HepG2 (cell line): ENCODE measurements around the gene COA3. TPM values are rescaled to one million over a fixed set of nuclear protein-coding genes. Genes with fewer than 3 reads are reported as not detected.
A peak's percentile ranks its signal among the peaks of the same experiment; 100 is the strongest.

Experiments
- ATAC-seq: fragments of 200-7000 bp; cut with Tn5 transposase; 3 replicates; pipeline ENCODE4 v1.9.1; 2020; ENCODE audit warnings: mild to moderate bottlenecking, moderate library complexity
- BruUV-seq: library from RNA; stranded (reverse); fragments of 400-500 nt; replicated peaks from 2 replicates; lab custom pipeline; 2021; lab: Mats Ljungman, UMichigan
- CTCF ChIA-PET: fragments of 300-600 bp; formaldehyde crosslinking; extraction: SDS; loops from one replicate; lab custom pipeline; 2021; ENCODE audit warnings: low total read pairs, inconsistent platforms, low intra/inter-chr PET ratio; lab: Yijun Ruan, JAX
- POLR2A ChIA-PET: fragments of 350-600 bp; sonication (Branson Sonifier 250); formaldehyde crosslinking; loops from one replicate; lab custom pipeline; 2020; ENCODE audit warnings: antibody characterized with exemption, inconsistent platforms; lab: Yijun Ruan, JAX
- DNase-seq: peaks from one replicate; pipeline ENCODE4 v3.0.0-alpha.2; 2015; ENCODE audit warnings: low spot score
- FAIRE-seq: peaks from 3 replicates; lab custom pipeline; 2011; peaks lifted over from hg19 to GRCh38; lab: Jason Lieb, UNC
- H2AFZ ChIP-seq: one replicate; pipeline ENCODE4 v1.6.1; 2011; ENCODE audit warnings: low read length, inconsistent platforms
- H3K27ac ChIP-seq: fragments of 300-600 bp; 3 replicates; pipeline ENCODE4 v1.8.0; 2011; ENCODE audit warnings: mixed run types, mild to moderate bottlenecking, mixed read lengths, low read length, inconsistent platforms; ENCODE audit not compliant: insufficient read depth; ENCODE audit errors: extremely low read length
- H3K27me3 ChIP-seq, 2 experiments: fragments of 200-600 bp in 1 of 2; 2 replicates in 1 of 2; 3 replicates in 1 of 2; pipeline versions ENCODE4 v1.6.0 to v1.8.0; 2011; ENCODE audit warnings: low read length in 2 of 2, mild to moderate bottlenecking in 2 of 2, moderate library complexity in 2 of 2, inconsistent platforms in 1 of 2; ENCODE audit not compliant: insufficient read depth in 2 of 2, control insufficient read depth in 1 of 2
- H3K36me3 ChIP-seq, 2 experiments: fragments of 200-600 bp in 1 of 2; replicated peaks in 1 of 2; 2 replicates in 1 of 2; 3 replicates in 1 of 2; pipeline versions ENCODE4 v1.5.1 to v1.8.0; 2011; ENCODE audit warnings: low read length in 2 of 2, inconsistent platforms in 1 of 2; ENCODE audit not compliant: insufficient read depth in 2 of 2, control insufficient read depth in 1 of 2
- H3K4me1 ChIP-seq: 2 replicates; pipeline ENCODE4 v1.5.1; 2012; ENCODE audit warnings: low read length, inconsistent platforms; ENCODE audit not compliant: insufficient read depth
- H3K4me2 ChIP-seq: 2 replicates; pipeline ENCODE4 v1.6.0; 2011; ENCODE audit warnings: low read depth, low read length, inconsistent platforms
- H3K4me3 ChIP-seq, 3 experiments: fragments of 200-600 bp in 1 of 3; sonication (generic), shearing (Covaris generic) in 1 of 3; replicated peaks in 1 of 3; 2 replicates each; pipeline ENCODE4 v1.5.1; 2011 to 2016; ENCODE audit warnings: low read length in 3 of 3, inconsistent platforms in 2 of 3, low read depth in 2 of 3, mild to moderate bottlenecking in 2 of 3, control low read depth in 1 of 3, mixed read lengths in 1 of 3; ENCODE audit not compliant: insufficient read depth in 1 of 3
- H3K79me2 ChIP-seq: one replicate; pipeline ENCODE4 v1.6.1; 2011; ENCODE audit warnings: low read length, inconsistent platforms; ENCODE audit not compliant: insufficient read depth
- H3K9ac ChIP-seq: 2 replicates; pipeline ENCODE4 v1.6.0; 2011; ENCODE audit warnings: mild to moderate bottlenecking, low read depth, low read length, inconsistent platforms; ENCODE audit not compliant: insufficient read depth
- H3K9me3 ChIP-seq: 2 replicates; pipeline ENCODE4 v1.5.1; 2012; ENCODE audit warnings: mild to moderate bottlenecking, low read length
- H4K20me1 ChIP-seq: 2 replicates; pipeline ENCODE4 v1.6.0; 2011; ENCODE audit warnings: inconsistent platforms, mild to moderate bottlenecking, low read length, moderate library complexity; ENCODE audit not compliant: insufficient read depth
- CCAR2 ChIP-seq: fragments of 200-400 bp; formaldehyde crosslinking; optimal IDR thresholded peaks from 2 replicates; pipeline ENCODE3; 2018; ENCODE audit warnings: low read depth, mild to moderate bottlenecking, low read length, moderate library complexity
- CEBPB ChIP-seq: IDR thresholded peaks from 2 replicates; pipeline ENCODE4 v1.6.1; 2011; ENCODE audit warnings: low read depth, low read length, improper control_type of control experiment, borderline replicate concordance
- DPF2 ChIP-seq: sonication (generic); formaldehyde crosslinking; IDR thresholded peaks from 2 replicates; pipeline ENCODE4 v1.4.0; 2020; ENCODE audit warnings: mild to moderate bottlenecking, low read depth, missing genetic modification reagents, borderline replicate concordance
- FOXP1 ChIP-seq, 2 experiments: fragments of 450-650 bp in 1 of 2; IDR thresholded peaks; 2 replicates each; pipeline ENCODE4 v1.6.1; 2017 to 2018; ENCODE audit warnings: antibody characterized with exemption in 1 of 2
- HNF4A ChIP-seq: sonication (generic); formaldehyde crosslinking; IDR thresholded peaks from 2 replicates; pipeline ENCODE4 v1.4.0; 2020; ENCODE audit warnings: missing genetic modification reagents
- KAT8 ChIP-seq: IDR thresholded peaks from 2 replicates; pipeline ENCODE4 v1.6.1; 2016; ENCODE audit warnings: missing genetic modification reagents, missing compliant biosample characterization
- LCORL ChIP-seq, 2 experiments: fragments of 450-650 bp in 1 of 2; sonication (generic) in 1 of 2; formaldehyde crosslinking in 1 of 2; IDR thresholded peaks; 2 replicates each; pipeline versions ENCODE4 v1.5.0 to v1.6.1; 2017 to 2020; ENCODE audit warnings: antibody characterized with exemption in 1 of 2, missing genetic modification reagents in 1 of 2
- MED1 ChIP-seq: sonication (generic); formaldehyde crosslinking; IDR thresholded peaks from 2 replicates; pipeline ENCODE4 v1.4.0; 2020; ENCODE audit warnings: missing genetic modification reagents
- RAD51 ChIP-seq: fragments of 450-650 bp; IDR thresholded peaks from 2 replicates; pipeline ENCODE4 v1.6.1; 2016; ENCODE audit warnings: borderline replicate concordance
- RFXANK ChIP-seq: IDR thresholded peaks from 2 replicates; pipeline ENCODE4 v1.6.1; 2016
- SALL1 ChIP-seq: sonication (generic); formaldehyde crosslinking; IDR thresholded peaks from 2 replicates; pipeline ENCODE4 v1.8.0; 2022; ENCODE audit warnings: mild to moderate bottlenecking, missing genetic modification reagents
- SP5 ChIP-seq: IDR thresholded peaks from 2 replicates; pipeline ENCODE4 v1.6.1; 2016; ENCODE audit warnings: low read depth, borderline replicate concordance
- TBP ChIP-seq: sonication (generic); formaldehyde crosslinking; IDR thresholded peaks from 2 replicates; pipeline ENCODE4 v1.5.0; 2020; ENCODE audit warnings: missing genetic modification reagents
- TEAD3 ChIP-seq: optimal IDR thresholded peaks from 2 replicates; pipeline ENCODE3; 2016; ENCODE audit warnings: borderline replicate concordance
- ZMYM3 ChIP-seq: sonication (generic); formaldehyde crosslinking; IDR thresholded peaks from 2 replicates; pipeline ENCODE4 v1.5.1; 2020; ENCODE audit warnings: mild to moderate bottlenecking, missing genetic modification reagents
- ZNF747 ChIP-seq: sonication (generic); formaldehyde crosslinking; IDR thresholded peaks from 2 replicates; pipeline ENCODE4 v1.8.1; 2023; ENCODE audit warnings: missing genetic modification reagents, mild to moderate bottlenecking, borderline replicate concordance
- WGBS: methylation state at CpG from one replicate; pipeline ENCODE4 v1.1.6; 2017; ENCODE audit warnings: low lambda C conversion rate; 5-methylcytosine and 5-hydroxymethylcytosine counted together
- in situ Hi-C: cut with HindIII; loops from 2 replicates; pipeline ENCODE4 v1.10.0; 2017; ENCODE audit warnings: low pct_unique_long_range_greater_than_20kb; ENCODE audit not compliant: extremely low pct_ligation_motif_present
- intact Hi-C: fragments of 100-400 bp; cut with micrococcal nuclease; formaldehyde crosslinking; loops from one replicate; pipeline ENCODE4 v1.10.0; 2022; ENCODE audit not compliant: unreplicated experiment
- polyA plus RNA-seq, 8 experiments: library from polyadenylated mRNA; depleted of rRNA in 3 of 8; stranded (reverse) in 7 of 8; unstranded in 1 of 8; fragments of >200 nt; fragmentation: Illumina TruSeq in 4 of 8; extraction: Trizol in 4 of 8; gene quantifications; 2 replicates each; pipeline versions ENCODE4 v1.2.1 to v1.2.3, GENCODE V29; 2011 to 2016; ENCODE audit warnings: low read depth in 4 of 8, missing spikeins in 1 of 8, mixed read lengths in 1 of 8; ENCODE audit not compliant: insufficient read depth in 1 of 8
- total RNA-seq, 5 experiments: library from RNA; depleted of rRNA; stranded (reverse); fragments of >200 nt; fragmentation: Illumina TruSeq; extraction: Trizol; gene quantifications; 2 replicates each; pipeline ENCODE4 v1.2.3, GENCODE V29; 2016; ENCODE audit warnings: low read depth in 1 of 5
- TF ChIP-seq, protein P1 (sequence below): IDR thresholded peaks from 2 replicates; pipeline ENCODE4 v1.4.0; 2020; ENCODE audit warnings: mild to moderate bottlenecking, missing genetic modification reagents
- TF ChIP-seq, protein P2 (sequence below): sonication (generic); formaldehyde crosslinking; IDR thresholded peaks from 2 replicates; pipeline ENCODE4 v1.5.0; 2020; ENCODE audit warnings: mild to moderate bottlenecking, missing genetic modification reagents, borderline replicate concordance

The COA3 gene
- total and polyA plus RNA-seq, 2 of the 13 experiments (the other 11 are each of a cell fraction or from before 2014, with no cell fraction given), result 133 to 202 TPM

DNA sequence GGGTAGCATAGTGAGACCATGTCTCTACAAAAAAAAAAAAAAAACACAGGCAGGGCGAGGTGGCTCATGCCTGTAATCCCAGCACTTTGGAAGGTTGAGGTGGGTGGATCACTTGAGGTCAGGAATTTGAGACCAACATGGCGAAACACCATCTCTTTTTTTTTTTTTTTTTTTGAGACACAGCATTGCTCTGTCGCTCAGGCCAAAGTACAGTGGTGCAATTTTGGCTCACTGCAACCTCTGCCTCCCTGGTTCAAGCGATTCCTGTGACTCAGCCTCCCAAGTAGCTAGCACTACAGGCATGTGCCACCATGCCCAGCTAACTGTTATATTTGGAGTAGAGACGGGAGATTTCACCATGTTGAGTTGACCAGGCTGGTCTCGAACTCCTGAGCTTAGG is 32.4 kb downstream of the COA3 start:
- 28% methylated on average over 6 of the region's 6 CpGs for WGBS
- no peak overlapping the region; the same call in 1 of the 2 replicates for H3K9ac ChIP-seq
- POLR2A ChIA-PET, result interaction anchor here (0.7 to 1.9 kb wide), 7 partner anchors 11 to 201 kb away, joined by 3 to 21 read pairs (median 6); partner anchors contain the start of genes COA3, EZH1 and WNK4
- peak overlapping the region; percentile 37 for H3K27ac ChIP-seq
- H3K27me3 ChIP-seq, result peaks cover 0 to 12% of the 10 kb centered on the region in 2 experiments; a peak in 2 of 5 replicates
- intact Hi-C loops (no loop called here), in situ Hi-C loops (no loop called here)
- H3K79me2 ChIP-seq, result no peaks in the 10 kb centered on the region
- no peaks in the 10 kb centered on the region for H4K20me1 ChIP-seq
- no peak overlapping the region for H3K4me3 ChIP-seq
- H3K9me3 ChIP-seq, result no peaks in the 10 kb centered on the region
- H3K36me3 ChIP-seq, result no peaks in the 10 kb centered on the region
- peaks cover 55% of the 10 kb centered on the region for H3K4me1 ChIP-seq
- H3K4me2 ChIP-seq, result 0 out of 2 replicates have a peak overlapping the region, but pooled peaks have one; percentile 18
- ATAC-seq (peak; percentile 57), FAIRE-seq (peak; percentile 88), DNase-seq (peak; percentile 81)
- no TSS peak for BruUV-seq
- no peak overlapping the region for H2AFZ ChIP-seq
- CTCF ChIA-PET, result no interaction called here
- TF ChIP-seq HNF4A (CRISPR knock-in tag) (peak; percentile 73), KAT8 (no peak), TEAD3 (CRISPR knock-in tag) (peak; percentile 19), RFXANK (no peak), CEBPB (peak; percentile 71; the same call in 1 of the 2 replicates), TBP (CRISPR knock-in tag) (no peak), FOXP1 (IDR thresholded peaks at IDR 0.05) (0 out of 2 replicates have a peak, but pooled peaks have one; percentile 28), FOXP1 (CRISPR knock-in tag; IDR thresholded peaks at IDR 0.05) (no peak), LCORL (IDR thresholded peaks at IDR 0.05) (peak; percentile 64), LCORL (CRISPR knock-in tag; IDR thresholded peaks at IDR 0.05) (peak; percentile 54; the same call in 1 of the 2 replicates), SP5 (no peak), SALL1 (CRISPR knock-in tag) (peak; percentile 24; the same call in 1 of the 2 replicates), MED1 (CRISPR knock-in tag) (0 out of 2 replicates have a peak, but pooled peaks have one; percentile 34), RAD51 (0 out of 2 replicates have a peak, but pooled peaks have one; percentile 2), DPF2 (CRISPR knock-in tag) (peak; percentile 38; the same call in 1 of the 2 replicates), ZNF747 (0 out of 2 replicates have a peak, but pooled peaks have one; percentile 37), ZMYM3 (CRISPR knock-in tag) (peak; percentile 70), CCAR2 (no peak)
- TF ChIP-seq, protein P1, sequence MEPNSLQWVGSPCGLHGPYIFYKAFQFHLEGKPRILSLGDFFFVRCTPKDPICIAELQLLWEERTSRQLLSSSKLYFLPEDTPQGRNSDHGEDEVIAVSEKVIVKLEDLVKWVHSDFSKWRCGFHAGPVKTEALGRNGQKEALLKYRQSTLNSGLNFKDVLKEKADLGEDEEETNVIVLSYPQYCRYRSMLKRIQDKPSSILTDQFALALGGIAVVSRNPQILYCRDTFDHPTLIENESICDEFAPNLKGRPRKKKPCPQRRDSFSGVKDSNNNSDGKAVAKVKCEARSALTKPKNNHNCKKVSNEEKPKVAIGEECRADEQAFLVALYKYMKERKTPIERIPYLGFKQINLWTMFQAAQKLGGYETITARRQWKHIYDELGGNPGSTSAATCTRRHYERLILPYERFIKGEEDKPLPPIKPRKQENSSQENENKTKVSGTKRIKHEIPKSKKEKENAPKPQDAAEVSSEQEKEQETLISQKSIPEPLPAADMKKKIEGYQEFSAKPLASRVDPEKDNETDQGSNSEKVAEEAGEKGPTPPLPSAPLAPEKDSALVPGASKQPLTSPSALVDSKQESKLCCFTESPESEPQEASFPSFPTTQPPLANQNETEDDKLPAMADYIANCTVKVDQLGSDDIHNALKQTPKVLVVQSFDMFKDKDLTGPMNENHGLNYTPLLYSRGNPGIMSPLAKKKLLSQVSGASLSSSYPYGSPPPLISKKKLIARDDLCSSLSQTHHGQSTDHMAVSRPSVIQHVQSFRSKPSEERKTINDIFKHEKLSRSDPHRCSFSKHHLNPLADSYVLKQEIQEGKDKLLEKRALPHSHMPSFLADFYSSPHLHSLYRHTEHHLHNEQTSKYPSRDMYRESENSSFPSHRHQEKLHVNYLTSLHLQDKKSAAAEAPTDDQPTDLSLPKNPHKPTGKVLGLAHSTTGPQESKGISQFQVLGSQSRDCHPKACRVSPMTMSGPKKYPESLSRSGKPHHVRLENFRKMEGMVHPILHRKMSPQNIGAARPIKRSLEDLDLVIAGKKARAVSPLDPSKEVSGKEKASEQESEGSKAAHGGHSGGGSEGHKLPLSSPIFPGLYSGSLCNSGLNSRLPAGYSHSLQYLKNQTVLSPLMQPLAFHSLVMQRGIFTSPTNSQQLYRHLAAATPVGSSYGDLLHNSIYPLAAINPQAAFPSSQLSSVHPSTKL (CRISPR knock-in tag), result peak; percentile 33; the same call in 1 of the 2 replicates
- TF ChIP-seq, protein P2, sequence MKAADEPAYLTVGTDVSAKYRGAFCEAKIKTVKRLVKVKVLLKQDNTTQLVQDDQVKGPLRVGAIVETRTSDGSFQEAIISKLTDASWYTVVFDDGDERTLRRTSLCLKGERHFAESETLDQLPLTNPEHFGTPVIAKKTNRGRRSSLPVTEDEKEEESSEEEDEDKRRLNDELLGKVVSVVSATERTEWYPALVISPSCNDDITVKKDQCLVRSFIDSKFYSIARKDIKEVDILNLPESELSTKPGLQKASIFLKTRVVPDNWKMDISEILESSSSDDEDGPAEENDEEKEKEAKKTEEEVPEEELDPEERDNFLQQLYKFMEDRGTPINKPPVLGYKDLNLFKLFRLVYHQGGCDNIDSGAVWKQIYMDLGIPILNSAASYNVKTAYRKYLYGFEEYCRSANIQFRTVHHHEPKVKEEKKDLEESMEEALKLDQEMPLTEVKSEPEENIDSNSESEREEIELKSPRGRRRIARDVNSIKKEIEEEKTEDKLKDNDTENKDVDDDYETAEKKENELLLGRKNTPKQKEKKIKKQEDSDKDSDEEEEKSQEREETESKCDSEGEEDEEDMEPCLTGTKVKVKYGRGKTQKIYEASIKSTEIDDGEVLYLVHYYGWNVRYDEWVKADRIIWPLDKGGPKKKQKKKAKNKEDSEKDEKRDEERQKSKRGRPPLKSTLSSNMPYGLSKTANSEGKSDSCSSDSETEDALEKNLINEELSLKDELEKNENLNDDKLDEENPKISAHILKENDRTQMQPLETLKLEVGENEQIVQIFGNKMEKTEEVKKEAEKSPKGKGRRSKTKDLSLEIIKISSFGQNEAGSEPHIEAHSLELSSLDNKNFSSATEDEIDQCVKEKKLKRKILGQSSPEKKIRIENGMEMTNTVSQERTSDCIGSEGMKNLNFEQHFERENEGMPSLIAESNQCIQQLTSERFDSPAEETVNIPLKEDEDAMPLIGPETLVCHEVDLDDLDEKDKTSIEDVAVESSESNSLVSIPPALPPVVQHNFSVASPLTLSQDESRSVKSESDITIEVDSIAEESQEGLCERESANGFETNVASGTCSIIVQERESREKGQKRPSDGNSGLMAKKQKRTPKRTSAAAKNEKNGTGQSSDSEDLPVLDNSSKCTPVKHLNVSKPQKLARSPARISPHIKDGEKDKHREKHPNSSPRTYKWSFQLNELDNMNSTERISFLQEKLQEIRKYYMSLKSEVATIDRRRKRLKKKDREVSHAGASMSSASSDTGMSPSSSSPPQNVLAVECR, result peak; percentile 23; the same call in 1 of the 2 replicates
